Spinal cord (tissue), 10 donors: ENCODE results near the gene B4GALNT4. TPM values are rescaled to one million over a fixed set of nuclear protein-coding genes. Genes with fewer than 3 reads are reported as not detected.
"Not testable (repeated sequence)": the region's sequence is repeated elsewhere in the genome, so short reads cannot be mapped to it uniquely, and the experiment has no call there.

Experiments
- DNase-seq, 6 donors: peaks; one replicate each; pipeline versions ENCODE4 v3.0.0 to v3.0.0-alpha.2; 2013 to 2015; ENCODE audit warnings: low spot score in 6 of 6, low read depth in 4 of 6
- H3K27ac ChIP-seq: one replicate; pipeline ENCODE4 v1.5.1; 2013; ENCODE audit warnings: low read depth, low read length, control low read depth
- H3K27me3 ChIP-seq: one replicate; pipeline ENCODE4 v1.6.1; 2013; ENCODE audit warnings: low read length; ENCODE audit not compliant: control insufficient read depth, insufficient read depth
- H3K36me3 ChIP-seq: one replicate; pipeline ENCODE4 v1.6.1; 2013; ENCODE audit warnings: low read length; ENCODE audit not compliant: control insufficient read depth, insufficient read depth
- H3K4me1 ChIP-seq: one replicate; pipeline ENCODE4 v1.6.1; 2013; ENCODE audit warnings: low read length; ENCODE audit not compliant: control insufficient read depth, insufficient read depth
- H3K4me3 ChIP-seq: one replicate; pipeline ENCODE4 v1.5.1; 2013; ENCODE audit warnings: low read depth, low read length, control low read depth
- H3K9me3 ChIP-seq: one replicate; pipeline ENCODE4 v1.6.1; 2013; ENCODE audit warnings: low read length; ENCODE audit not compliant: control insufficient read depth, insufficient read depth
- WGBS: methylation state at CpG from one replicate; pipeline ENCODE4 v1.1.5; 2013; ENCODE audit warnings: missing lambda C conversion rate; ENCODE audit not compliant: insufficient coverage; 5-methylcytosine and 5-hydroxymethylcytosine counted together
- polyA plus RNA-seq, 2 donors: library from polyadenylated mRNA; unstranded; fragments of 120-200 nt; gene quantifications; one replicate each; pipeline ENCODE4 v1.2.1, GENCODE V29; 2013; ENCODE audit not compliant: insufficient read length in 2 of 2
- total RNA-seq, 2 donors: library from RNA; depleted of rRNA in 1 of 2; stranded (reverse); fragments of 120-200 nt in 1 of 2; fragments of >200 nt in 1 of 2; gene quantifications; one replicate each; pipeline versions ENCODE4 v1.2.3 to v1.2.4, GENCODE V29; 2013 to 2014
- donor health status: healthy.

Gene B4GALNT4
- total and polyA plus RNA-seq, 4 donors: 27.0 to 192 (median 124) TPM

DNA sequence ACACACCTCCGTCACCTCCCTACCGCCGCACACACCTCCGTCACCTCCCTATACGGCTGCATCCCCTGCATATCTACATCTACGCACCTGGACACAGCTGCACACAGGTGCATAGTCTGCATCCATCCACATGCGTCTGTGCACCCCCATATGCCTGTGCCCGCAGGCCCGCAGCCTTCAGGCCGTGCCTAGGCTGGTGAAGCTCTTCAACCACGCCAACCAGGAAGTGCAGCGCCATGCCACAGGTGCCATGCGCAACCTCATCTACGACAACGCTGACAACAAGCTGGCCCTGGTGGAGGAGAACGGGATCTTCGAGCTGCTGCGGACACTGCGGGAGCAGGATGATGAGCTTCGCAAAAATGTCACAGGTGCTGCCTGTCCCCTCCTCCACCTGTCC lies 29.5 kb downstream of the B4GALNT4 start:
- peaks cover 14% of the 10 kb centered on the region for H3K4me1 ChIP-seq
- no peak overlapping the region for H3K4me3 ChIP-seq
- no peak overlapping the region for H3K27ac ChIP-seq
- DNase-seq: no peak
- WGBS: 92% methylated on average over 20 of the region's 20 CpGs
- peaks cover 22% of the 10 kb centered on the region for H3K27me3 ChIP-seq
- H3K36me3 ChIP-seq: no peaks in the 10 kb centered on the region
- H3K9me3 ChIP-seq: no peaks in the 10 kb centered on the region

DNA sequence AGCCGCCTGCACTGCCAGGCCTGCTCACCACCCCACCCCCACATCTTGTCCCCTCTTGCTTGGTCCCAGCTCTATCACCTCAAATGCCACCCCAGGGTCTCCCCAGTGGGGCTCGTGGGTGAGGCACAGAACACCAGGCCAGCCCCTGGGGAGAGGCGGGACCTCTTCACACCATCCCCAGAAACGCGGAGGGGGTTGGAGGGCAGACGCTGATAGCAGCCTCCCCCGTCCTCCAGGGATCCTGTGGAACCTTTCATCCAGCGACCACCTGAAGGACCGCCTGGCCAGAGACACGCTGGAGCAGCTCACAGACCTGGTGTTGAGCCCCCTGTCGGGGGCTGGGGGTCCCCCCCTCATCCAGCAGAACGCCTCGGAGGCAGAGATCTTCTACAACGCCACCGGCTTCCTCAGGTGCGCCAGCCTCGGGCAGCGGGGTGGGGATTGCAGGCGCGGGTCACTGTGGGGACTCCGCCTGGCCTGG lies 30.5 kb downstream of the B4GALNT4 start:
- H3K4me3 ChIP-seq: no peak overlapping the region
- no peaks in the 10 kb centered on the region for H3K9me3 ChIP-seq
- no peak for DNase-seq
- WGBS: 26% methylated on average over 21 of the region's 21 CpGs
- peaks cover 5% of the 10 kb centered on the region for H3K36me3 ChIP-seq
- H3K4me1 ChIP-seq: peaks cover 14% of the 10 kb centered on the region
- H3K27ac ChIP-seq: no peak overlapping the region
- peaks cover 22% of the 10 kb centered on the region for H3K27me3 ChIP-seq

DNA sequence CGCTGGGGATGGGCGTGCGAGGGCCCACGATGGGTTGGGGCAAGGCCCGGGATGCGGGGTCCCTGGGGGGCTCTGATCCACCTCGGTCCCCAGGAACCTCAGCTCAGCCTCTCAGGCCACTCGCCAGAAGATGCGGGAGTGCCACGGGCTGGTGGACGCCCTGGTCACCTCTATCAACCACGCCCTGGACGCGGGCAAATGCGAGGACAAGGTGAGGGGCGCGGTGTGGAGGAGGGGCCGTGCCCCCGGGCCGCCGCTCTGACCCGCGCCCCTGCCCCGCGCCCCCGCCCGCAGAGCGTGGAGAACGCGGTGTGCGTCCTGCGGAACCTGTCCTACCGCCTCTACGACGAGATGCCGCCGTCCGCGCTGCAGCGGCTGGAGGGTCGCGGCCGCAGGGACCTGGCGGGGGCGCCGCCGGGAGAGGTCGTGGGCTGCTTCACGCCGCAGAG lies 31.0 kb downstream of the B4GALNT4 start:
- H3K27me3 ChIP-seq: peaks cover 25% of the 10 kb centered on the region
- H3K36me3 ChIP-seq: peaks cover 5% of the 10 kb centered on the region
- DNase-seq: no peak

DNA sequence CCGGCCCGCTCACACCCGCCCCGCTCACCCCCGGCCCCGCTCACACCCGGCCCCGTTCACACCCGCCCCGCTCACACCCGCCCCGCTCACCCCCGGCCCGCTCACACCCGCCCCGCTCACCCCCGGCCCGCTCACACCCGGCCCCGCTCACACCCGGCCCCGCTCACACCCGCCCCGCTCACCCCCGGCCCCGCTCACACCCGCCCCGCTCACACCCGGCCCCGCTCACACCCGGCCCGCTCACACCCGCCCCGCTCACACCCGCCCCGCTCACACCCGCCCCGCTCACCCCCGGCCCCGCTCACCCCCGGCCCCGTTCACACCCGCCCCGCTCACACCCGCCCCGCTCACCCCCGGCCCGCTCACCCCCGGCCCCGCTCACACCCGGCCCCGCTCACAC lies 31.9 kb downstream of the B4GALNT4 start:
- Histone ChIP-seq H3K4me1 (peaks cover 21% of the 10 kb centered on the region), H3K27me3 (peaks cover 25% of the 10 kb centered on the region)
- no CpG with 5 or more reads among the region's 52 CpGs for WGBS
- DNase-seq, H3K36me3 ChIP-seq, H3K9me3 ChIP-seq, H3K4me3 ChIP-seq, H3K27ac ChIP-seq: not testable (repeated sequence)

More for the DNA sequence above, 31.0 kb downstream of the B4GALNT4 start:
- peaks cover 14% of the 10 kb centered on the region for H3K4me1 ChIP-seq
- WGBS: 9% methylated on average over 45 of the region's 50 CpGs
- H3K27ac ChIP-seq: no peak overlapping the region
- no peaks in the 10 kb centered on the region for H3K9me3 ChIP-seq
- H3K4me3 ChIP-seq: no peak overlapping the region

DNA sequence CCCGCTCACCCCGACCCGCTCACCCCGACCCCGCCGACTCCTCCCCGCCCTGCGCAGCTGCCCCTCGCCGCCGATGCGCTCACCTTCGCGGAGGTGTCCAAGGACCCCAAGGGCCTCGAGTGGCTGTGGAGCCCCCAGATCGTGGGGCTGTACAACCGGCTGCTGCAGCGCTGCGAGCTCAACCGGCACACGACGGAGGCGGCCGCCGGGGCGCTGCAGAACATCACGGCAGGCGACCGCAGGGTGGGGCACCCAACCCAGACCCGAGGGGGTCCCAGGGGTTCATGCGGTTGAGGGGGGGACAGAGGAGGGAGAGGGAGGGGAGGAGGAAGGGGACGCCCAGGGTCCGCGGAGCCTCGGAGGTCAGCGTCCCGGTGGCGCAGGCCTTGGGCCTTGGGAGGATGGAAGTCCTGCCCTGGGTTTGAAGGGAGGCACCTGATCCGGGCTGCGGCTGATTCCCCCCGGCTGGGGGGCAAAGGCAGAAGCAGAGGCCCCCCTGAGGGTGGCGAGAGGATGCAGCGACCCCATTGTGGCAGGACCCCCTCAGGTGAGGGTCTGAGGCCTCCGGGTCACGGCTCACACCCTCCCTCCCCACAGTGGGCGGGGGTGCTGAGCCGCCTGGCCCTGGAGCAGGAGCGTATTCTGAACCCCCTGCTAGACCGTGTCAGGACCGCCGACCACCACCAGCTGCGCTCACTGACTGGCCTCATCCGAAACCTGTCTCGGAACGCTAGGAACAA lies 33.9 kb downstream of the B4GALNT4 start:
- peaks cover 27% of the 10 kb centered on the region for H3K27me3 ChIP-seq
- DNase-seq: no peak
- WGBS: 47% methylated on average over 45 of the region's 55 CpGs

DNA sequence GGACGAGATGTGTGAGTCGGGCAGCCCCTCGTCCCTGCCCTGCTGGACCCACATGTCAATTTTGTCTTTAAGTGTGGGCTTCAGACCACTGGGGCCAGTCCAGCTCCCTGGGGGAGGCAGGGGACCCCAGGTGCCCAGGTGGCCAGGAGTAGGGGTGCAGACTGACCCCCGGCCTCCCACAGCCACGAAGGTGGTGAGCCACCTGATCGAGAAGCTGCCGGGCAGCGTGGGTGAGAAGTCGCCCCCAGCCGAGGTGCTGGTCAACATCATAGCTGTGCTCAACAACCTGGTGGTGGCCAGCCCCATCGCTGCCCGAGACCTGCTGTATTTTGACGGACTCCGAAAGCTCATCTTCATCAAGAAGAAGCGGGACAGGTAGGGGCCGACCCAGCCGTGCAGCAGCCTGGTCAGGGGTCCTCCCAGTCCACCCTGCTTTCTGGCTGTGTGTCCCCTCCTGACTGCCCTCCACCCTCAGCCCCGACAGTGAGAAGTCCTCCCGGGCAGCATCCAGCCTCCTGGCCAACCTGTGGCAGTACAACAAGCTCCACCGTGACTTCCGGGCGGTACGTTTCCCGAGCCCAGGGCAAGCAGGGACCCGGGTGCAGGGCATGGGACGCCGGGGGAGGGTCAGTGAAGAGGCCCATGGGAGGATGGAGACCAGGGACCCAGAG lies 34.6 kb downstream of the B4GALNT4 start:
- H3K27ac ChIP-seq: no peak overlapping the region
- peaks cover 19% of the 10 kb centered on the region for H3K4me1 ChIP-seq
- H3K9me3 ChIP-seq: no peaks in the 10 kb centered on the region
- peaks cover 26% of the 10 kb centered on the region for H3K27me3 ChIP-seq
- peaks cover 5% of the 10 kb centered on the region for H3K36me3 ChIP-seq
- H3K4me3 ChIP-seq: no peak overlapping the region
- DNase-seq: no peak
- 92% methylated on average over 27 of the region's 27 CpGs for WGBS

More for the DNA sequence above, 33.9 kb downstream of the B4GALNT4 start:
- Histone ChIP-seq H3K36me3 (peaks cover 5% of the 10 kb centered on the region), H3K27ac (no peak overlapping the region), H3K9me3 (no peaks in the 10 kb centered on the region), H3K4me3 (no peak overlapping the region), H3K4me1 (peaks cover 19% of the 10 kb centered on the region)

DNA sequence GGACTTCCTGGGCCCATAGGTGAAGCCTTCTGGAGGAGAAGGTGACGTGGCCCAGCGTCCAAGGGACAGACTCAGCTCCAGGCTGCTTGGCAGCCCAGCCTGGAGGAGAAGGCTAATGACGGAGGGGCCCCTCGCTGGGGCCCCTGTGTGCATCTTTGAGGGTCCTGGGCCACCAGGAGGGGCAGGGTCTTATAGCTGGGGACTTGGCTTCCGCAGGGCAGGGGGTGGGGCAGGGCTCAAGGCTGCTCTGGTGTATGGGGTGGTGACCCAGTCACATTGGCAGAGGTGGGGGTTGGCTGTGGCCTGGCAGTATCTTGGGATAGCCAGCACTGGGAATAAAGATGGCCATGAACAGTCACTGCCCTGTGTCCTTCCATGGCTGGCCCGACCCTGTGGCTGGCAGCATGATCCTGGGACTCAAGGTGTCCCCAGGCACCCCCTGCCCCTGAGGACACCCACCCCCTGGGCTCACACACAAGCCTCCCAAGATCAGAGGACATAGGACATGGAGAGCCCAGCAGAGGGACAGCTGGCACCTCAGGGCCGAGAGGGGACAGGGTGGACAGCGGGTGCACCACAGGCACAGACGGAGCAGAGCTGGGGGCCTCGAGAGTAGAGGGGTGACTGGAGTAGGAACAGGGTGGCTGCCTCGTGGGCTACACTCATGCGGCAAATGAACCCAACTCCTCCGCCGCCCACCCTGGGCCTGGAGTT lies 35.4 kb downstream of the B4GALNT4 start:
- Histone ChIP-seq H3K4me1 (peaks cover 19% of the 10 kb centered on the region), H3K27ac (no peak overlapping the region), H3K4me3 (no peak overlapping the region), H3K9me3 (no peaks in the 10 kb centered on the region), H3K36me3 (peaks cover 5% of the 10 kb centered on the region), H3K27me3 (peaks cover 22% of the 10 kb centered on the region)
- DNase-seq: no peak
- WGBS: 94% methylated on average over 12 of the region's 14 CpGs

DNA sequence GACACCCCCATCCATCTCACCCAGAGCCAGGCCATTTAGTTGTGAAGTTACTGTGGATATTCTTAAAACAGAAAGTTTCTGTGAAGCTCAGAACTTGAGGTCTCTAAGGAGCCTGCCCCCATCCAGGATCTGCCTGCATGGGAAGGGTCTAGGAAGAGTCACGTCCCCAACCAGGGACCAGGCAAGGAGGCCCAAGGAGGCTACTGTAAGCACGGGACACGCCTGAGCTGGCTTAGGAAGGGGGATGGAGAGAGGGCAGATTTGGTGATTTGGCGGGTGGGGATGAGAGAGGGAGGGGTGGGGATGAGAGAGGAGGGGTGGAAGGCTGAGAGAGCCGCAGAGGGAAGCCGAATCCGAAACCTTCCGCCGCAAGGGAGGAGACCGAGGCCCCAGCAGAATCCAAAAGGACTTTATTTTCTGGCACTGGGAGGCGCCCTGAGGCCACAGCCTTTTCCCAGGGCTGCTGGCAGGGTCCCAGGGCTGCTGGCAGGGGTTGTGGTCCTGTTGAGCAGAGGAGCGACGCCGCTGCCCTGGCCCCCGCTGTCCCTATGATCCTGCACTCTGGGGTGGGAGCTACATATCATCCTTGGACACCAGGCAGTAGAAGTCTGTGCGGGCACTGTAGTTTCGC lies 36.1 kb downstream of the B4GALNT4 start:
- H3K9me3 ChIP-seq: no peaks in the 10 kb centered on the region
- peaks cover 19% of the 10 kb centered on the region for H3K4me1 ChIP-seq
- H3K36me3 ChIP-seq: peaks cover 5% of the 10 kb centered on the region
- peak in 1 of 6 donors; percentile 59 for DNase-seq
- peaks cover 16% of the 10 kb centered on the region for H3K27me3 ChIP-seq
- no peak overlapping the region for H3K4me3 ChIP-seq
- peak overlapping the region; percentile 57 for H3K27ac ChIP-seq
- WGBS: 53% methylated on average over 16 of the region's 17 CpGs
